ENCODE results near the gene KRTAP9-1.
"Not testable (repeated sequence)": the region's sequence is repeated elsewhere in the genome, so short reads cannot be mapped to it uniquely, and the experiment has no call there.

Gene KRTAP9-1, protein sequence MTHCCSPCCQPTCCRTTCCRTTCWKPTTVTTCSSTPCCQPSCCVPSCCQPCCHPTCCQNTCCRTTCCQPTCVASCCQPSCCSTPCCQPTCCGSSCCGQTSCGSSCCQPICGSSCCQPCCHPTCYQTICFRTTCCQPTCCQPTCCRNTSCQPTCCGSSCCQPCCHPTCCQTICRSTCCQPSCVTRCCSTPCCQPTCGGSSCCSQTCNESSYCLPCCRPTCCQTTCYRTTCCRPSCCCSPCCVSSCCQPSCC

DNA sequence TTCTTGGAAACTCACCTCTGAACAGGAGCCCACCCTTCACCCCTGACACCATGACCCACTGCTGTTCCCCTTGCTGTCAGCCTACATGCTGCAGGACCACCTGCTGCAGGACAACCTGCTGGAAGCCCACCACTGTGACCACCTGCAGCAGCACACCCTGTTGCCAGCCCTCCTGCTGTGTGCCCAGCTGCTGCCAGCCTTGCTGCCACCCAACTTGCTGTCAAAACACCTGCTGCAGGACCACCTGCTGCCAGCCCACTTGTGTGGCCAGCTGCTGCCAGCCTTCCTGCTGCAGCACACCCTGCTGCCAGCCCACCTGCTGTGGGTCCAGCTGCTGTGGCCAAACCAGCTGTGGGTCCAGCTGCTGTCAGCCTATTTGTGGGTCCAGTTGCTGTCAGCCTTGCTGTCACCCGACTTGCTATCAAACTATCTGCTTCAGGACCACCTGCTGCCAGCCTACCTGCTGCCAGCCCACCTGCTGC is at the start of gene KRTAP9-1:
KRTAP9-1 (plus strand) TSS at position 51 of the 482 bp plus-strand sequence; CDS start at position 51, 0 bp downstream.
- DNase-seq (ENCODE audit: low read depth): not testable (repeated sequence)

DNA sequence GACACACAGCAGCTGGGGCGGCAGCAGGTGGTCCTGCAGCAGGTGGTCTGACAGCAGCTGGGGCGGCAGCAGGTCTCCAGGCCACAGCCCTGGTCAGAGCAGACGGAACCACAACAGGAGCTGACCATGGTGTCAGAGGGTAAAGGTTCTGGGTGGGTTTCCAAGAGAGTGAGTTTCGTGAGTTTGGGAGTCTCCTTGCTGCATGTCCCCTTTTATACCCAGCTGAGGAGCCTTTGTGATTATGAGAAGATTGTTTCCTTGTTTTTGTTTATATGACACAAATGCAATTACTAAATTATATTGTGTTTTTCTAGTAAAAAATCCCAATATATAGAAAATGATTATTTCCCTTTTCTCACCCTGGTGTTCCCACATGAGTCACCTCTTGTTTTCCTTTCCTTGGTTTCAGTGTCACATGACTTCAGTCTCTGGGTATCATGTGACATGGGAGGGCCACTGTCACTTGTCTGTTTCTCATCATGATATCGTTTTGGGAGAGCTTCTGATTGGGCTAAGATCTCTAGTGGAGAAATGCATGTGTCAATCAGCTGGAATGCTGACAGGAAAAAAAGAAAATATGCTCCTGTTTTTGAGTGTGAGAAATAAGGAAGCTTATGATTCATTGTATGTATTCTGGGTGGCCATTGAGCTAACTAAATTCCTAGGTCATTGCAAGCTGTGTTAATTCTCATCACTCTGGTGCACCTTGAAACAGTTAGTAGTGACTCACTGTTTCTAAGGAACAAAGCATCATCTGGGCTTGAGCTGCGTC is 49.1 kb upstream of the KRTAP9-1 start, which contains the start of gene KRTAP4-6:
KRTAP4-6 (minus strand) TSS at position 185 of the 772 bp plus-strand sequence; CDS start at position 128, 57 bp downstream.
- no peak for DNase-seq (ENCODE audit: low read depth)

DNA sequence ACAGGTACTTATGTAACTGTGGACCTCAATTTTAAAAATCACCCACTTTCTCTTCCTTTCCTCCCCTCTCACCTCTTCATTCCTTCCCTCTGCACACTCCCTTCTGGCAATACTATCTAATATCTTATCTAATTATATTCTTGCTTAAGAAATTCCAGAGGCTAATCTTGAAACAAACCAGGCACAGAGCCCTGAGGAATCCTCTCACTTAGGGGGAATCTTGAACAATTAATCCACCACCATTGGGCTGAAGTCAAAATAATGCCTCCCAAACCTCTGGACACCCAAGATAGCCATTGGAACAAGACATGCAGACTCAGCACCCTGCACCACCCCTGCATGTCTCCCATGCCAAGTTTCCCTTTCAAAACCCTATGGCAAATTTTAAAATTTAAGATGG is 48.3 kb upstream of the KRTAP9-1 start:
- no peak for DNase-seq (ENCODE audit: low read depth)

DNA sequence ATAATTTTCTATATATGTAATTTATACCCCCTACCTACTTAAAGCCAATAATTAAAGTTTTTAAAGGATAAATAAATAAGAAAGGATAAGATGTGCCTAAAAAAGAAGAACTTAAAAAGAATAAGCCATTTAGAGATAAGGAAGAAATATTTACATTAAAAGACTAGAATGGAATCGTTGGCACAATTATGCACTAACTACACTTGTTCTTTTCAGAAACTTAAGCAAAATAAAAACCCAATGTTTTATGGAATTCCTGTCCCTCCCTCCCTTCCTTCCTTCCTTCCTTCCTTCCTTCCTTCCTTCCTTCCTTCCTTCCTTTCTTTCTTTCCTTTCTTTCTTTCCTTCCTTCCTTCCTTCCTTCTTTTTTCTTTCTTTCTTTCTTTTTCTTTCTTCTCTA is 44.8 kb upstream of the KRTAP9-1 start:
- DNase-seq (ENCODE audit: low read depth): no peak

DNA sequence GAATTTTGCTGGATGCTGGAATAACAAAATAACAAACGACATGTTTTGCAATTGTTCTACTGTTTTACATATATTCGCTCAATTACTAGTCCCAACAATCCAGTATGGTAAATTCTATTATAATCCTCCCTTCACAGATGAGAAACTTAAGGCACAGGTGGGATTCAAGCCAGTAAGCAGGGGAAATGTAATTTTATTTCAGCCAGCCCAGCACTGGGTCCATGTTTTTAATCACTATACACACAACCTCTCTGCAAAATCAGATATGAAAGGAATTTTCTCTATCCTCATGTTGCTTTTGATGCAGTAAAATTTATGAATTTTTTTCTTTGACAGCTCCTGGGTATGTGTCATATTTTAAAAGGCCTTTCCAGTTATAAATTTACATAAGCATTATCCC is 44.4 kb upstream of the KRTAP9-1 start:
- no peak for DNase-seq (ENCODE audit: low read depth)

- no peak for DNase-seq (ENCODE audit: low read depth)
Observed at GRCh38 chr17:41147531-41148204, 42.0 kb upstream of the KRTAP9-1 start.

GRCh38 chr17:41148971-41149651 is 40.6 kb upstream of the KRTAP9-1 start:
- DNase-seq (ENCODE audit: low read depth): not testable (repeated sequence)

DNA sequence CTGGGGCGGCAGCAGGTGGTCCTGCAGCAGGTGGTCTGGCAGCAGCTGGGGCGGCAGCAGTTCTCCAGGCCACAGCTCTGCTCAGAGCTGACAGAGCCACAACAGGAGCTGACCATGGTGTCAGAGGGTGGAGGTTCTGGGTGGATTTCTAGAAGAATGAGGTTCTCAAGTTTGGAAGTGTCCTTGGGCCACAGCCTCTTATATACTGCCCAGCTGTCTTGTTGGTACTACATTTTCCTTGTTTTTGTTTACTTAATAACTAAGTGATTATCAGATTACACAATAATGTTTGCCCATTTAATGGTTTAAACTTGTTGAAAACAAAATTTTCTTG is 40.1 kb upstream of the KRTAP9-1 start, which contains the start of gene KRTAP4-5:
KRTAP4-5 (minus strand) TSS at position 174 of the 334 bp plus-strand sequence; CDS start at position 116, 58 bp downstream.
- DNase-seq (ENCODE audit: low read depth): no peak

DNA sequence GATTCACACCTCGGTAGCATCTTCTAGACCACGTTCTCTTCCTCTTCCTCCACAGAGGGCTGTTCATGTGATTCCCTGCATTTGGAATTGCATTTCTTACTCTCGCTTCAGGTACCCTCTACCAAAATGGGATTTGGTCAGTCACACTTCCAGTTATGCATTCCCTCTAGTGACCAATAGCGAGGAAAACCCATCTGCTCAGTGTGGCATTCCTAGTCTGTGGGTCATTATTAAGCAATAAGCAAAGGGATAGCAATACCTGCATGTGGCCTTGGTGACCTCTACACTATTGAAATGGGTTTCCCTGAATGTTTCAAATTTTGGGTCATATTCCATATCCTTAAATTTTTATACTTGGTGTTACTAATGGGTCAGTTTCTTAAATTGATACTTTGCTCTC is 39.7 kb upstream of the KRTAP9-1 start:
- DNase-seq (ENCODE audit: low read depth): no peak

- no peak for DNase-seq (ENCODE audit: low read depth)
Observed at GRCh38 chr17:41151525-41151924, 38.2 kb upstream of the KRTAP9-1 start.

DNA sequence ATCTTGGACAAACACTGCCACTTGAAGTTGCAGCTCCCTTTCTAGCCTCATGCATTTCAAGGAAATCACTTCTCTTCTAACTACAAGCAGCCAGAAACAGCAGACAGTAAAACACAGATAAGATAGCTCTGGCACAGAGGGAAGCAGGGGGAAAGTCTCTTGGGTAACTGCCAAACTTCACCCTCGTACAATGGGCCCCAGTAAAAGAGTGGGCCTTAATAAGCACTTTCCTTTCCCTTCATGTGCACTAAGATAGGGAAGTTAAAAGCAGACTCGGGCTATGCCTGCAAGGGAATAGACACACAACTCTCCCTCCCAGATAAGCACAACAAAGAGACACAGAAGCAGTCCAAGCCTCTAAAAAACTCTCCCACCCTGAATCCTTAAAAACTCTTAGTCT is 35.8 kb upstream of the KRTAP9-1 start:
- no peak for DNase-seq (ENCODE audit: low read depth)

- DNase-seq (ENCODE audit: low read depth): not testable (repeated sequence)
Observed at GRCh38 chr17:41160190-41160589, 29.5 kb upstream of the KRTAP9-1 start.

GRCh38 chr17:41160648-41161047 is 29.0 kb upstream of the KRTAP9-1 start, which contains the start of gene KRTAP4-4:
TSS of gene KRTAP4-4 (minus strand) at chr17:41160748. CDS start at chr17:41160691, 57 bp downstream.
- DNase-seq (ENCODE audit: low read depth): no peak

DNA sequence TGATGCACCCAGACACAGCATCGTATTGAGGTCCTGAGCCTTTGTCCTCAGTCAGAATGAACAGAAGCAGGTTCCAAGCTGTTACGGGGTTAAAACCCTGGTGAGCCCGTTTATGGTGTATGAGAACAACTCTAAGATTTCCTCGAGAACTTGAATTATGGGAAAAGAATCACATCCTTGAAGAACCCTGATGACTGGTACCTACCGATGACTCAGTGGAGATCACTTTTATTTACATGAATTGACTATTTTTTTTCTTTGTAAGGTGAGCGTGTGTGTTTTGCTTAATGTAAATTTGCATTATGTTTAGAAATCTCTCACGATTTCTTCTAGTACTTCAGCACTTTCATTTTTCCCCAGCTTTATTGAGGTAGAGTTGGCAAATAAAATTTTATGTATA is 25.9 kb upstream of the KRTAP9-1 start:
- no peak for DNase-seq (ENCODE audit: low read depth)

- DNase-seq (ENCODE audit: low read depth): no peak
Observed at GRCh38 chr17:41167561-41167960, 22.1 kb upstream of the KRTAP9-1 start.

- DNase-seq (ENCODE audit: low read depth): no peak
Observed at GRCh38 chr17:41168121-41168520, 21.6 kb upstream of the KRTAP9-1 start, which contains the start of gene KRTAP4-3. TSS of gene KRTAP4-3 (minus strand) at chr17:41168221. CDS start at chr17:41168172, 49 bp downstream.

DNA sequence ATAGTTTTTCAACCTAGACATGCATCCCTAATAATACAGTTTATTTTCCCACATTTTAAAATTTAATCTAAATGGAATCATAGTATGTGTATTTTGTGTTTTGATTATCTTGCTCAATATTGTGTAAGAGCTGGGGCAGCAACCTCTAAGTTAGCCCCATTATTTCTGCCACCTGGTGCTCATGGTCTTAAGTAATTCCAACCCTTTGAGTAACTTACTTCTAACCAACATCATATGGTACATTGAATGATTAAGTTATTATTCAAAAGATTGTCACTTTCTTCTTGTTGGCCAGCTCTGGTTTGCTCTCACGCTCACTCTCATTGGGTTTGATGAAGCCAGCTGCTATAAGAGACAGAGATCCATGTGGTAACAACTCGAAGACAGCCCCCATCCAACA is 17.8 kb upstream of the KRTAP9-1 start:
- DNase-seq (ENCODE audit: low read depth): no peak

DNA sequence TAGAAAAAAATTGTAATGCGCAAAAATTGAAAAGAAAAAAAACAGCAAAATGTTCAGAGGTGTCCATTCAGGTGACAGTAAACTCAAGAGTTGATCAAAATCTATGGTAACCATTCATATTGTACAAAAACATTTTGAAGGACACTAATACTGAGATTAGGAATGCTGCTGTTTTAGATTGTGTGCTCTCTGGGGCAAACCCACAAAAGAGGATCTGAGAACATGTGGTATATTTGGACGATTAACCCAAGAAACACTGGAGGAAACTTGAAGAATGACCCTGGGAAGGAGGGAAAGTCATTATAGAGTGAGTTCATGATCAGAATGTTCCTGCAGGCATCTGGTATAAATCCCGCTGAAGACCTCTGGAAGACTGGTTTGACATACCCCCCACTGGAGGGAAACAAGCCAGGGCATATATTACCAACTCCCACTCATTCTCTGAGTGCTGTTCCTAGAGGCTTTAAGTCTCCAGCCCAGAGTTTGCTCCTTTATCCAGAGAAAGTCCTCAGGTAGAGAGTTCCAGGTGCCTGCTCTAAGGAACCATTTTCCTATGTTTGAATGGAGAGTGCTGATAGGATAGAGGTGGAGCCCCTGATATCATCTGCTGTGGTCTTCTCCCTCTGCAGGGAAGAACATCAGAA is 12.8 kb upstream of the KRTAP9-1 start:
- DNase-seq (ENCODE audit: low read depth): no peak

DNA sequence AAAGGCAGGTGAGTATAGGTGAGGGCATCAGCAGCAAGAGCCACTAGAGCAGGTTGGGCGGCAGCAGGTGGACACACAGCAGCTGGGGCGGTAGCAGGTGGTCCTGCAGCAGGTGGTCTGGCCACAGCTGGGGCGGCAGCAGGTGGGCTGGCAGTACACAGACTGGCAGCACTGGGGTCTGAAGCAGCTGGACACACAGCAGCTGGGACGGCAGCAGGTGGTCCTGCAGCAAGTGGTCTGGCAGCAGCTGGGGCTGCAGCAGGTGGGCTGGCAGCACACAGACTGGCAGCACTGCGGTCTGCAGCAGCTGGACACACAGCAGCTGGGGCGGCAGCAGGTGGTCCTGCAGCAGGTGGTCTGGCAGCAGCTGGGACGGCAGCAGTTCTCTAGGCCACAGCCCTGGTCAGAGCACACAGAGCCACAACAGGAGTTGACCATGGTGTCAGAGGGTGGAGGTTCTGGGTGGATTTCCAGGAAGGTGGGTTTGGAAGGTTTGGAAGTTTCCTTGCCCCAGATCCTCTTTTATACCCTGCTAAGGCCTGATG is 11.9 kb upstream of the KRTAP9-1 start, which contains the start of gene KRTAP4-2:
KRTAP4-2 (minus strand) TSS at position 495 of the 545 bp plus-strand sequence; CDS start at position 438, 57 bp downstream.
- DNase-seq (ENCODE audit: low read depth): no peak

DNA sequence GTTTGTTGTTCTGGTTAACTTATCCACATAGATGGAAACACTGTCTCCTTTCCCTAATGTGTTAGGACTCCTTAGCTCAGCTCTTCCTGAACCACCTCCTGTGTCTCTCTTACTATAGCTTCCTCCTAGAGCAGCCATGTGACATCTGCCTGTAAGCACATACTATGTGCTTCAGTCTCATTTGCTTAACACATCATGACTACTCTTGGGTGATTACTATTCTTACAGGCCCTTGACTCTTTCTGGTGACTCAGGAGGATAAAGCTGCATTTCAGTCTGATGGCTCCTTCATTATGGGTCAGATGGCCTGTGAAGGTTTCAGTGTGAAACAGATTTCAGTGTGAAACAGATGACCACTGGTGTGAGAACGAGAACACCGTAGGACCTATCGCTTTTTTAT is 11.3 kb upstream of the KRTAP9-1 start:
- DNase-seq (ENCODE audit: low read depth): no peak
